Mesenchymal stem cell (in vitro differentiated cells and primary cell): Measurements from ENCODE around the gene RAB30.

Experiments used
- DNase-seq: peaks from one replicate; pipeline ENCODE4 v3.0.0-alpha.2; 2013
- H2AFZ ChIP-seq: one replicate; pipeline ENCODE4 v1.6.1; 2013; ENCODE audit warnings: low read depth, mild to moderate bottlenecking, control low read depth, inconsistent platforms, low read length, moderate library complexity
- H2AK5ac ChIP-seq: 2 replicates; pipeline ENCODE4 v1.6.1; 2013; ENCODE audit warnings: low read length, moderate library complexity, mild to moderate bottlenecking, inconsistent platforms; ENCODE audit not compliant: severe bottlenecking
- H2BK120ac ChIP-seq: one replicate; pipeline ENCODE4 v1.6.1; 2013; ENCODE audit warnings: low read depth, mild to moderate bottlenecking, inconsistent platforms, low read length, moderate library complexity
- H2BK12ac ChIP-seq, 2 experiments: one replicate each; pipeline ENCODE4 v1.6.1; 2013; ENCODE audit warnings: inconsistent platforms in 2 of 2, low read length in 2 of 2, mild to moderate bottlenecking in 2 of 2, moderate library complexity in 2 of 2, control low read depth in 1 of 2
- H2BK15ac ChIP-seq: one replicate; pipeline ENCODE4 v1.6.1; 2013; ENCODE audit warnings: mild to moderate bottlenecking, low read depth, inconsistent platforms; ENCODE audit not compliant: poor library complexity, severe bottlenecking
- H2BK5ac ChIP-seq: 2 replicates; pipeline ENCODE4 v1.6.1; 2013; ENCODE audit warnings: low read depth, mild to moderate bottlenecking, low read length, control low read depth, inconsistent platforms; ENCODE audit not compliant: poor library complexity, severe bottlenecking
- H3K14ac ChIP-seq, 2 experiments: one replicate each; pipeline ENCODE4 v1.6.1; 2013; ENCODE audit warnings: inconsistent platforms in 2 of 2, low read length in 2 of 2, control low read depth in 1 of 2, mild to moderate bottlenecking in 1 of 2, moderate library complexity in 1 of 2
- H3K18ac ChIP-seq, 2 experiments: one replicate each; pipeline ENCODE4 v1.6.1; 2013; ENCODE audit warnings: inconsistent platforms in 2 of 2, low read length in 2 of 2, control low read depth in 1 of 2, low read depth in 1 of 2, mild to moderate bottlenecking in 1 of 2
- H3K23ac ChIP-seq, 2 experiments: one replicate each; pipeline ENCODE4 v1.6.1; 2013; ENCODE audit warnings: inconsistent platforms in 2 of 2, low read length in 2 of 2, mild to moderate bottlenecking in 2 of 2, moderate library complexity in 2 of 2, control low read depth in 1 of 2
- H3K27ac ChIP-seq: 2 replicates; pipeline ENCODE4 v1.5.1; 2013; ENCODE audit warnings: mild to moderate bottlenecking, moderate library complexity, low read length, control low read depth, inconsistent platforms; ENCODE audit not compliant: poor library complexity, severe bottlenecking
- H3K27me3 ChIP-seq, 2 experiments: 2 replicates each; pipeline versions ENCODE4 v1.6.1 to v1.7.0; 2013; ENCODE audit warnings: low read length in 2 of 2, mild to moderate bottlenecking in 2 of 2, moderate library complexity in 2 of 2, control low read depth in 1 of 2, inconsistent platforms in 1 of 2; ENCODE audit not compliant: control insufficient read depth in 1 of 2, insufficient read depth in 1 of 2
- H3K36me3 ChIP-seq, 2 experiments: 2 replicates each; pipeline versions ENCODE4 v1.6.1 to v1.7.0; 2013; ENCODE audit warnings: low read length in 2 of 2, control low read depth in 1 of 2, inconsistent platforms in 1 of 2, low read depth in 1 of 2, mild to moderate bottlenecking in 1 of 2; ENCODE audit not compliant: insufficient read depth in 2 of 2, control insufficient read depth in 1 of 2
- H3K4ac ChIP-seq, 2 experiments: one replicate each; pipeline ENCODE4 v1.6.1; 2013; ENCODE audit warnings: inconsistent platforms in 2 of 2, low read length in 2 of 2, mild to moderate bottlenecking in 2 of 2, moderate library complexity in 2 of 2, control low read depth in 1 of 2, low read depth in 1 of 2
- H3K4me1 ChIP-seq: 2 replicates; pipeline ENCODE4 v1.6.1; 2013; ENCODE audit warnings: low read depth, low read length, control low read depth; ENCODE audit not compliant: control insufficient read depth, insufficient read depth
- H3K4me2 ChIP-seq: 2 replicates; pipeline ENCODE4 v1.6.1; 2013; ENCODE audit warnings: low read length, mild to moderate bottlenecking, inconsistent platforms; ENCODE audit not compliant: poor library complexity, severe bottlenecking
- H3K4me3 ChIP-seq, 2 experiments: 2 replicates each; pipeline versions ENCODE4 v1.5.1 to v1.7.0; 2013; ENCODE audit warnings: low read length in 2 of 2, mild to moderate bottlenecking in 2 of 2, control low read depth in 1 of 2, low read depth in 1 of 2; ENCODE audit not compliant: insufficient read depth in 1 of 2
- H3K79me1 ChIP-seq: replicated peaks from 2 replicates; pipeline ENCODE4 v1.6.1; 2013; ENCODE audit warnings: mild to moderate bottlenecking, control low read depth, low read length, inconsistent platforms; ENCODE audit not compliant: poor library complexity, severe bottlenecking
- H3K9ac ChIP-seq: 2 replicates; pipeline ENCODE4 v1.7.0; 2013; ENCODE audit warnings: mild to moderate bottlenecking, low read length, moderate library complexity
- H3K9me3 ChIP-seq: 2 replicates; pipeline ENCODE4 v1.7.0; 2013; ENCODE audit warnings: mild to moderate bottlenecking, low read length; ENCODE audit not compliant: control insufficient read depth
- H4K8ac ChIP-seq: one replicate; pipeline ENCODE4 v1.6.1; 2013; ENCODE audit warnings: inconsistent platforms, mild to moderate bottlenecking, low read length, moderate library complexity
- H4K91ac ChIP-seq: one replicate; pipeline ENCODE4 v1.6.1; 2013; ENCODE audit warnings: mild to moderate bottlenecking, low read length, inconsistent platforms
- WGBS: methylation state at CpG from one replicate; pipeline ENCODE4 v1.1.7; 2013; ENCODE audit warnings: mixed read lengths; 5-methylcytosine and 5-hydroxymethylcytosine counted together

RAB30 gene

DNA sequence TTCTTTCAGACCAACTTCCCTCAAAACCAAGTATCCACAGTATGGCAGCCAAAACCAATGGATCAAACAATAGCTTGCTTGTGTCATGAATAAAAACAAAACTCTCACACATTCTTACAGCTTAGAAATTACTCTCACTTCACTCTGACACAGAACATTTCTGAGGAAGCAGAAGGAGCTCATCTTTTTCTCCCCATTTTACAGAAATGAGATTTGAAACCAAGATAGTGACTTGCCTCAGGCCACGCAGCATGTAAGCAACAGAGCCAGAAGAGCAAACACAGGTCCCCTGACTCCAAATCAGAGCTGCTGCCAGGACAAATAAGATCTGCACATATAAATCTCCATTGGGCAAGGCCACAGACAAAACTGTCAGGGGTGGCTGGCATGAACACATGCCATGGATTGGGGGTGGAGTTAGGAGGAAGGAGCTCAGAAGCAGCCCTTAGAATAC is 64.8 kb downstream of the RAB30 start:
- H3K4me1 ChIP-seq = peaks cover 14% of the 10 kb centered on the region
- no peak overlapping the region for H3K14ac ChIP-seq
- H3K36me3 ChIP-seq = peaks cover 0 to 2% of the 10 kb centered on the region in 2 experiments
- H3K4me3 ChIP-seq = no peak overlapping the region
- H3K27me3 ChIP-seq = no peaks in the 10 kb centered on the region
- peak overlapping the region in 1 of 2 experiments; percentile 30 for H3K4ac ChIP-seq
- H3K18ac ChIP-seq = no peak overlapping the region
- DNase-seq = no peak
- no peak overlapping the region for H3K9ac ChIP-seq
- H4K8ac ChIP-seq = no peak overlapping the region
- peak overlapping the region; percentile 41 for H2AK5ac ChIP-seq
- H3K79me1 ChIP-seq = peaks cover 21% of the 10 kb centered on the region
- H2BK5ac ChIP-seq = no peak overlapping the region
- H2BK120ac ChIP-seq = no peak overlapping the region
- peak overlapping the region in 1 of 2 experiments; percentile 79 for H2BK12ac ChIP-seq
- no peak overlapping the region for H3K23ac ChIP-seq
- no peak overlapping the region for H3K4me2 ChIP-seq
- H4K91ac ChIP-seq = no peak overlapping the region
- H2AFZ ChIP-seq = no peak overlapping the region
- H2BK15ac ChIP-seq = peak overlapping the region; percentile 46
- 100% methylated on average over 1 of the region's 1 CpG for WGBS
- H3K9me3 ChIP-seq = no peaks in the 10 kb centered on the region
- no peak overlapping the region for H3K27ac ChIP-seq

DNA sequence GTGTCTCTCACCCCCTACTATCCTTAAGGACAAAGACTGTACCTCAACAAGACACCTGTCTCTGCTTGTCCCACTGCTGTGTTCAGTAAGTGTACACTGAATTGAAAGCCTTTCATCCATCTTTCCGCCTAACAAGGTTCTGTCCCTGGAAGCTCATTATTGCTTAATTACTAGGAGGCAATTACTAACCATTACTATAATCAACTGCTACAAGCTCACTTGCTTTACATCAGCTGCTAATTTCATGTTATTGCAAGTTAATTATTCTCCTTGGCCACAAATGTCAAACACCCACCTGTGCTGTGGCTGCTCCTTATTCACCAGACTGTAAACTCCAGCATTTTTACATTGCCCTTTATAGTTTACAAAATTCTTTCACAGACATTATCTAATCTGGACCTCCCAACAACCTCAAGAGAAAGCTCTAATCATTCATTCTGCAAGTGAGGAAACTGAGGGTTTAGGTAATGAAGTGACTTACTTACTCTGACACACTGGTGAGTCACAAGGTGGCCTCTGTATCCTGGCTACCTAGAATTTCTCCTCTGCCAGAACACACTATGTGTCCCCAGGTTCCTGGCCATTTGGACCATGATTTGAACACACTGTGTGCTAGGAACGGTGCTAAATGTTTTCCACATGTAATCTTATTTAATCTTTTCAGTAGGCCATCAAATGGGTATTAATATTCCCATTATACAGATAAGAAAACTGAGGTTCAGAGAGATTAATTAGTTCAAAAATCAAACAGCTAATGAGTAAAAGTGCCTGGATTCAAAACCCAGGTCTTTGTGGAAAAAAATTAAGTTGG is 66.7 kb downstream of the RAB30 start:
- Histone ChIP-seq H4K91ac (peak overlapping the region; percentile 7), H2AFZ (no peak overlapping the region), H3K4me3 (no peak overlapping the region), H3K18ac (no peak overlapping the region), H2BK12ac (peak overlapping the region in 1 of 2 experiments; percentile 6), H3K27me3 (no peaks in the 10 kb centered on the region), H3K14ac (no peak overlapping the region), H2BK15ac (no peak overlapping the region), H3K4ac (no peak overlapping the region), H2BK5ac (no peak overlapping the region), H3K36me3 (peaks cover 0 to 2% of the 10 kb centered on the region in 2 experiments), H3K9ac (no peak overlapping the region), H4K8ac (peak overlapping the region; percentile 20), H3K9me3 (no peaks in the 10 kb centered on the region), H2AK5ac (peak overlapping the region; percentile 50), H3K23ac (no peak overlapping the region), H3K4me1 (peaks cover 8% of the 10 kb centered on the region), H3K4me2 (no peak overlapping the region), H2BK120ac (no peak overlapping the region), H3K79me1 (peaks cover 16% of the 10 kb centered on the region), H3K27ac (no peak overlapping the region)
- 100% methylated on average over 1 of the region's 2 CpGs for WGBS
- DNase-seq = no peak

DNA sequence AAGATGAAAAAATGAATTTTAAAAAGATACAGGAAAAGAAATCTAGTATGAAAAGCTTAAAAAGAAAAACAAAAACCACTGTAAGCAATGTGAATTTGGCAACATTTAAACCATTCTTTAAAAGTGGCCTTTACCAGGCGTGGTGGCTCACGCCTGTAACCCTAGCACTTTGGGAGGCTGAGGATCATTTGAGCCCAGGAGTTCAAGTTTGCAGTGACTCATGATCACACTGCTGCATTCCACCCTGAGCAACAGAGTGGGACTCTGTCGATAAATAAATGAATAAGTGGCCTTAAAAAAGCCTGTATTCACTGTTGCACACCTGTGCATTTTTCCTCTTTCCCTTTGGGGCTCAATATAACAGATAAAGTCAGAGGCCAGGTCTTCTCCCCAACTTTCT is 69.2 kb downstream of the RAB30 start:
- Histone ChIP-seq H3K4me3 (no peak overlapping the region), H3K36me3 (no peaks in the 10 kb centered on the region), H2BK5ac (no peak overlapping the region), H3K18ac (no peak overlapping the region), H3K27me3 (no peaks in the 10 kb centered on the region), H3K9ac (peak overlapping the region; percentile 36), H2BK15ac (no peak overlapping the region), H3K4me2 (no peak overlapping the region), H4K91ac (no peak overlapping the region), H3K14ac (no peak overlapping the region), H2AFZ (no peak overlapping the region), H3K79me1 (peaks cover 22% of the 10 kb centered on the region), H3K4me1 (peaks cover 4% of the 10 kb centered on the region), H4K8ac (no peak overlapping the region), H3K27ac (no peak overlapping the region), H3K9me3 (no peaks in the 10 kb centered on the region), H2AK5ac (no peak overlapping the region), H3K4ac (no peak overlapping the region), H2BK12ac (no peak overlapping the region), H3K23ac (no peak overlapping the region), H2BK120ac (no peak overlapping the region)
- no peak for DNase-seq
- WGBS = 96% methylated on average over 3 of the region's 3 CpGs

DNA sequence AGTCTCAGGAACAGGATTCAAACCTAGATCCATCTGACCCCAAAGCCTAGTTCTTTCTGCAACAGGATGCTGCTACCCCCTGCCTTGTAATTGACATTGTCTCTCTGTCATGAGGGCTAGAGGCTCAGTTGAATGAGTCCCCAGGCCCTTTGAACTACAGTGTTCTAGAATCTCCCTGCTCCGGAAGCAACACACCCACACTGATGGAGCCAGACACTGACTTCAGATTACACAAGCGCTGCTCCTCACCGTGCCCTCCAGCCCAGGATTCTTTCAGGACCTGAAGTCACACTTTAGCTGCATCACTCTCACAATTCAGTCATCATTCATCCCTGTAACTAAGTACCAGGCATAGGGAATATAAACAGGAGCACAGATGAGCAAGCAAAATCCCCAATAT is 69.6 kb downstream of the RAB30 start:
- 74% methylated on average over 3 of the region's 3 CpGs for WGBS
- no peak overlapping the region for H4K91ac ChIP-seq
- no peak overlapping the region for H3K4me2 ChIP-seq
- no peak overlapping the region for H3K4me3 ChIP-seq
- no peak overlapping the region for H2AK5ac ChIP-seq
- no peaks in the 10 kb centered on the region for H3K27me3 ChIP-seq
- H3K4me1 ChIP-seq = peaks cover 7% of the 10 kb centered on the region
- H2BK15ac ChIP-seq = no peak overlapping the region
- H3K23ac ChIP-seq = no peak overlapping the region
- H3K9me3 ChIP-seq = no peaks in the 10 kb centered on the region
- peak overlapping the region; percentile 36 for H3K9ac ChIP-seq
- no peak overlapping the region for H3K18ac ChIP-seq
- no peaks in the 10 kb centered on the region for H3K36me3 ChIP-seq
- no peak overlapping the region for H2BK12ac ChIP-seq
- no peak overlapping the region for H2AFZ ChIP-seq
- no peak for DNase-seq
- no peak overlapping the region for H3K27ac ChIP-seq
- H2BK120ac ChIP-seq = no peak overlapping the region
- peaks cover 22% of the 10 kb centered on the region for H3K79me1 ChIP-seq
- no peak overlapping the region for H3K4ac ChIP-seq
- no peak overlapping the region for H2BK5ac ChIP-seq
- no peak overlapping the region for H4K8ac ChIP-seq
- no peak overlapping the region for H3K14ac ChIP-seq
